ENCODE data around the gene PIK3C3. TPM values are rescaled to one million over a fixed set of nuclear protein-coding genes. Genes with fewer than 3 reads are reported as not detected.

PIK3C3 gene
- total RNA-seq, 4 donors from 2014 or later = 61.3 to 77.4 (median 72.5) TPM

DNA sequence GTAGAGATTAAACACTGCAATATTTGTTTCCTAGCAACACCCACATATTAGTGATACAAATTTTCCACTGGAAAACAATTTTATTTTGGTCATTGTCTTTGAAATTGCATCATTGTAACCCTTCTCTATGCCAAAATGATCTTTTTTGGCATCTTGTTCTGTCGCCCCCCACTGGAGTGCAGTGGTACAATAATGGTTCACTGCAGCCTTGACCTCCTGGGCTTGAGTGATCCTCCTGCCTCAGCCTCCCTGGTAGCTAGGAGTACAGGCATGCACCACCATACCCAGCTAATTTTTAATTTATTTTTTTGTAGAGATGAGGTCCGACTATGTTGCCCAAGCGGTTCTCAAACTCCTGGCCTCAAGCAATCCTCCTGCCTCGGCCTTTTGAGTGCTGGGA, 117.4 kb downstream of the PIK3C3 start:
- H3K36me3 ChIP-seq = peaks cover 0 to 3% of the 10 kb centered on the region in 2 donors
- no peaks in the 10 kb centered on the region for H3K4me1 ChIP-seq
- H3K27me3 ChIP-seq = no peaks in the 10 kb centered on the region
- 94 to 99% methylated on average over 4 of the region's 4 CpGs for WGBS, 2 donors
- H3K4me3 ChIP-seq (replicated peaks in 1 of 3) = no peak overlapping the region
- H3K27ac ChIP-seq = no peak overlapping the region
- no peaks in the 10 kb centered on the region for H3K9me3 ChIP-seq
- intact Hi-C loops (cut with DNase I) = no loop called here
- TF ChIP-seq CTCF (IDR thresholded peaks at IDR 0.05) (no peak), POLR2A (IDR thresholded peaks at IDR 0.05) (no peak)
- no peak for DNase-seq

GRCh38 chr18:42074704-42075103, 119.7 kb downstream of the PIK3C3 start:
- no peaks in the 10 kb centered on the region for H3K4me1 ChIP-seq
- no peaks in the 10 kb centered on the region for H3K9me3 ChIP-seq
- intact Hi-C loops (cut with DNase I) = no loop called here
- no peak for TF ChIP-seq CTCF (IDR thresholded peaks at IDR 0.05)
- no peak for TF ChIP-seq POLR2A (IDR thresholded peaks at IDR 0.05)
- no peaks in the 10 kb centered on the region for H3K27me3 ChIP-seq
- no peak overlapping the region for H3K4me3 ChIP-seq (replicated peaks in 1 of 3)
- 94% methylated on average over 3 of the region's 3 CpGs for WGBS, 2 donors
- DNase-seq = no peak
- H3K27ac ChIP-seq = no peak overlapping the region
- peaks cover 0 to 3% of the 10 kb centered on the region in 2 donors for H3K36me3 ChIP-seq

DNA sequence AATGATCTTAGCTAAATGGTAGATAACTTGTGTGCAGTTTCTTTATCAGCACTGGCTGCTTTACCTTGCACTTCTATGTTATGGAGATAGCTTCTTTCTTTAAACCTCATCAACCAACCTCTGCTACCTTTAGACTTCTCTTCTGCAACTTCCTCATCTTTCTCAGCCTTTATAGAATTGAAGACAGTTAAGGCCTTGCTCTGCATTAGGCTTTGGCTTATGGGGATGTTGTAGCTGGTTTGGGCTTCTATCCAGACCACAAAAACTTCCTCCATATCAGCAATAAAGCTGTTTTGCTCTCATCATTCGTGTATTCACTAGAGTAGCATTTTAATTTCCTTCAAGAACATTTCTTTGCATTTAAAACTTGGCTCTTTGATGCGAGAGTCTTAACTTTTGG, 123.7 kb downstream of the PIK3C3 start:
- Histone ChIP-seq H3K36me3 (no peaks in the 10 kb centered on the region), H3K27ac (no peak overlapping the region), H3K4me1 (no peaks in the 10 kb centered on the region), H3K27me3 (no peaks in the 10 kb centered on the region), H3K4me3 (replicated peaks in 1 of 3) (no peak overlapping the region), H3K9me3 (no peaks in the 10 kb centered on the region)
- WGBS, 2 donors = 75 to 87% methylated on average over 2 of the region's 2 CpGs
- intact Hi-C loops (cut with DNase I) = no loop called here
- TF ChIP-seq POLR2A (IDR thresholded peaks at IDR 0.05) = no peak
- TF ChIP-seq CTCF (IDR thresholded peaks at IDR 0.05) = no peak
- DNase-seq = no peak

DNA sequence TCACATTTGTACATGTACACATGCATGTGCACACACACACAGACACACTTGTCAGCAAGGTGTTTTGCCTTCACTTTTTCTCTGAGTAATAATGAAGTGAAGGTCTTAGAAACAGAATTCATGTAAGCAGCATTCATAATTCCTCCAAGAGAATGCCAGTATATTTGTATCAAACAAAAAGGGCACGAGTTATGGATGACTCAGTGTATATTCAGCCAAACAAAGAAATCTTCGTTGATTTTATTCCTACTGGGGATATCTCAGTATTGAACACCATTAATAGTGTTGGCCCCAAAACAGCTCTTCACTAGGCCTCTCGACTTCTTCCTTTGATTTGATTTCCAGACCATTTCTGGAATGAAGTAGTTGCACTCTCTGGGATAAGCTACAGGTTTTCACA, 125.3 kb downstream of the PIK3C3 start:
- 78 to 92% methylated on average over 3 of the region's 3 CpGs for WGBS, 2 donors

More for the DNA sequence above, 125.3 kb downstream of the PIK3C3 start:
- DNase-seq = no peak
- Histone ChIP-seq H3K36me3 (no peaks in the 10 kb centered on the region), H3K27me3 (no peaks in the 10 kb centered on the region), H3K4me3 (replicated peaks in 1 of 3) (no peak overlapping the region), H3K9me3 (no peaks in the 10 kb centered on the region), H3K27ac (no peak overlapping the region), H3K4me1 (no peaks in the 10 kb centered on the region)
- TF ChIP-seq CTCF (IDR thresholded peaks at IDR 0.05) (no peak), POLR2A (IDR thresholded peaks at IDR 0.05) (no peak)
- intact Hi-C loops (cut with DNase I) = no loop called here
